ENCODE data around the gene TMEM9.
A peak's percentile ranks its signal among the peaks of the same experiment; 100 is the strongest.

TMEM9 gene

DNA sequence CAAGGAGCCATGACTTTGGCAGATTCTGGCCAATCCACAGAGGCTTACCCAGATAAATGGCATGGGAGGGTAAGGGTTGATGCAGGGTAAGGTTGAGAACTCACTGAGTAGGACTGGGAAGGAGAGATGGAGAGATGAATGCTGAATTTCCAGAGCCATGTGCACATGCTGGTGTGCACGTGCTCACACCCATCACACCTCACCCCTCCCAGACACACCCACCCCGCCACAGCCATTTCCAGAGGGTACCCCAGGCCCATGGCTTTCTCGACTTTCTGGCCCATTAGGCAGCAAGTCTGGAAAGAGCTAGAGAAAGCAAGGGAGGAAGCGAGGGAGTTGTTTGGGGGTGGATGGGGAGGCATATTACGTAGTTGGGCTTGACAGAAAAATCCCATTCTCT is 43.7 kb downstream of the TMEM9 start:
- DNase-seq: no peak

GRCh38 chr1:201110138-201110537 is 44.1 kb downstream of the TMEM9 start:
- no peak for DNase-seq

GRCh38 chr1:201109651-201110050 is 44.6 kb downstream of the TMEM9 start:
- DNase-seq: no peak

GRCh38 chr1:201108614-201109013 is 45.7 kb downstream of the TMEM9 start:
- DNase-seq: peak in 20 of 56 donors; percentile 5 to 58 (median 24)

- DNase-seq: no peak
These were observed 48.6 kb downstream of the TMEM9 start for GRCh38 chr1:201105688-201106087.

DNA sequence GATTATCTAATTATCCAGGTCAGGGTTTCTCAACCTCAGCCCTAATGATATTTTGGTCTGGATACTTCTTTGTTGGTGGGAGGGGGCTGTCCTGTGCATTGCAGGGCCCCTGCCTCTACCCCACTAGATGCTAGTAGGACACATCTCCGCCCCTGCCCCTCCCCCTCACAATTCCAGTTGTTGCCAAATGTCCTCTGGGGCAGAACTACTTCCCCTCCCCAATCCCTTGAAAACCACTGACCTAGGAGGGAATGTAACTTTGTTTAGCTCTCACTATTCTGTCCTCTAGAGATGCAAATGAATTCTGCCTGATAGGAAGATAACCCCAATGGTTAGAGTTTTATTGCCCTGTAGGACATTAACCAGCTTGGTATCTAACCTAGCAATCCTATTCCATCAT is 50.1 kb downstream of the TMEM9 start:
- no peak for DNase-seq

- no peak for DNase-seq
These were observed 50.6 kb downstream of the TMEM9 start for GRCh38 chr1:201103666-201104065.

DNA sequence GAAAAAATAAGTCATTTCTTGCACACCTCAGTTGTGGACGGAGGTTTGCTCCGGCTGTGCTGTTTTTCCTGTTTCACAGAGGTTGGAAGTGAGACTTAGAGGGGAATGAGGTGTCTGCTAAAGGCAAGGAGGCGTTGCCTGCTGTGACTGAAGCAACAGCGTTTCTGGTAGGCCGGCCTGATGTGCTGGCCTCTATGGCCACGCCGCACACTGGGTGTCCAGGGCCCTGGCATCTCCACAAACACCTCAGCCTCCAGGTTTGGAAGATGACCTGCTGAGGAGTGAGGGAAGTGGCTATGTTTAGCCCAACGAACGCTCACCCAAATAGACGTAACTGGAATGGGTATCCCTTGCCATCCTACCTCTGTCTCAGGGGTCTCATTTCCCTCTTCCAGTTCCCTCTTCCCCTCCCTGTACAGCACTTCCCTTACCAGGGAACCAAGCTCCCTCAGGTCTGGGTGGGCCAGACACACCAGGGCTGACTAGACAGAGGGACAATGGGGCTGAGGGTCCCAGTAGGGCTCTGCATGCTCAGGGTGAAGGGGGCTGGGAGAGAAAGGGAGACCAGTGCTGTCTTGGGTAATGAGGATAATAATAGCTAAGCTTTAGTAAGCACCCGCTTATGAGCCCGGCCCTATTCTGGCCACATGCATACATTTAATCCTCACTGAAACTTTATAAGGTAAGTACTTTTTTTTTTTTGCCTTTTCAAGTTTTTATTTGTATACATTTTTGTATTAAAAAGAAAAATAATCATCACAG is 53.9 kb downstream of the TMEM9 start:
- DNase-seq: no peak

DNA sequence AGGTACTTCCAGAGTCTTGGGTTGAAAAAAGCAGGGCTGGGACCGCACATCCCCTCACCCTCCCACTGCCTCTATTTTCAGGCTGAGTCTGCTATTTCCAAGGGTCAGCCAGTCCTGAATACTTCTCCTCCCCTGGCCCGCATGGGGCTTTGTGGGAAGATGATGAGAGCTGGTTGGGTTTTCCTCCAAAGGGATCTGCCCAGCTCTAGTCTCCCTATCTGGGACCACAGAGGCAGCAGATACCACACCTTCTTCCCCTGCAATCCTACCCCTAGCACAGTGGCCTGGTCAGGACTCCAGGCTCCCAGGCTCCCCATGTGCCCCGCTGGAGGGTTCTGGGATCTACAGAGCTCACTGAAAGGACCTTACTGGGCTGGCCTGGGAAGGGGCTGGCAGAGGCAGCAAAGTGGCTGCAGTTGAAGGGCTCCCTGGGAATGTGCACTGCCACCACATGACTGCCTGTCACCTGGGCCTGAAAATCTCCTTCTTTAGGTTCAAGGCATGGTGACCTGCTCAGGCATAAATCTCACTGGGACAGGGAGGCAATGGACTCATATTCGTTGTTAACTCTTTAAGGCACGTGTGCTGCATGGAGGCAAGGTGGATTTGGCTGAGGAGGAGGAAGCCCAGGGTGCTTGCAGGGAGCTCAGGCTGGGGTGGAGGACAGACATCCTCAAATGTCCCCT is 55.1 kb downstream of the TMEM9 start:
- no peak for DNase-seq

DNA sequence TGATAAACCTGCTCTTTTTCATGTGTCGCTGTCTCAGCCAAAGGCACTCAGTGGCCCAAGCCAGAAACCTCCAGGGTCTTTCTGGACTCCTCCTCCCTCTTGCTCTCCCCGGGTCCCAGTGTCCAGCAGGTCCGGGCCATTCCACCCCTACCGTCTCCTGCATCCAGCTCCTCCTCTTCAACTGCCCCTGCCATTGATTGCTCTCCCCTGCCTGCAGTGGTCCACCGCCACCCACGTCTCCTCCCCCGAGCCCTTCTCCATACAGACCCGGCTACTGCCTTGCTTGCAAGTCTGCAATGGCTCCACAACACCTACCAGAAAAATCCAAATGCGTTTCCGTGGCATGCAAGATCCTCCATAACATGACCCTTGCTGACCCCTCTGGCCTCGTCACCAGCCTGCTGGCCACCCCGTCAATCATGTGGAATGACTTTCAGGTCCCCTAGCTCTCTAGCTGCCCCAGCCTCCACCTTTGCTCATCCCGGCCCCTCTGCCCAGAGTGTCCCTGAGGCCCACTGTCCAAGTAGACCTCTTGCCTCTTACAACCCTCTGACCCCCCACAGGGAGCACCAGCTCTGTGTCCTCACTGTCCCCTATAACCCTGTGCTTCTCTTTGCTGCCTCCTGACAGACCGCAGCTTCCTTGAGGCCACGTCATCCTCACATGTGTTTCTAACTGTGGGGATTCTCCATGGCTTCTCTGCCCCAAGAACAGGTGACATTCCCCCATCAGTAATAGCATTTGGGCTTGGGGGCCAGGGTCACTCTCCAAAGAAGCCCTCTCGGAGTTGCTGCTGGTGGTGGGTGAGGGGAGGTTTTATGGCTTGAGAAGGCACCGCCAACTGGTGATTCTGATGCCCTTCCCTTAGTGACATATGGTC is 57.1 kb downstream of the TMEM9 start:
- no peak for DNase-seq

GRCh38 chr1:201096041-201096461 is 58.2 kb downstream of the TMEM9 start:
- DNase-seq: peak in 4 of 56 donors; percentile 10 to 45 (median 16)

DNA sequence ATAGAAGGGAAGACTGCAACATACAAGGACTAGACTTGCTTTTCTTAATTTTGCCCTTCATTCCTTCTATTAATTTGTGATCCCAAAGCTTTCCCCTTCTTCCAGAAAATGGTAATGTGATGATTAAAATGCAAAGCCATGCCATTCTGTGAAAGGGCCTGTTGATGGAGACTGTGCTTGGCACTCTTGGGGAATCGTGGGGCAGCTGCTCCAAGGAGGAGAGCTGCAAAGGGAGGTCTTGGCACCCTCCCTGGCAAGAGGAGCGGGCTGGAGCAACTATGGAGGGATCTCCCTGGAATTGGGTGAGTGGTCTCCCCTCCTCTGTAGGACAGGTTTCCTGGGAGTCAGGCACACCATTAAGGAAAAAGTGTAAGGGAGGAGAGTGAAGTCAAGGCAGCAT is 58.7 kb downstream of the TMEM9 start:
- peak in 23 of 56 donors; percentile 5 to 63 (median 33) for DNase-seq

DNA sequence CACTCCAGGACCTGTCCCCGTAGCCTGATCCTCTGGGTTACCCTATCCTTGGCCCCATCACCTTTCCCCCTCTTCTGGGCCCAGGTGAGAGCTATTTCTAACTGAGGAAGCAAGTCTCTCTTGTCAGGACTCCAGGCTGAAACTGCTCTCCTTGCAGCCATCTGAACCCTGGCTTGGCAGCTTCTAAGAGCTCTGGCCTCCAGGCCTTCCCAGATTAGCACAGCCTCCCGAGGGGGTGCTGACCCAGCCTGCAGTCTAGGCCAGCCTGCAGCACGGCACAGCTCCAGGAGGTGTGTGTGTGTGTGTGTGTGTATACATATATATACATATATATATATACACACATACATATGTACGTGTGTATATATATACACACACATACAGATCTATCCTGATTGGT is 59.4 kb downstream of the TMEM9 start:
- no peak for DNase-seq

- no peak for DNase-seq
These were observed 60.3 kb downstream of the TMEM9 start for GRCh38 chr1:201093962-201094361.

DNA sequence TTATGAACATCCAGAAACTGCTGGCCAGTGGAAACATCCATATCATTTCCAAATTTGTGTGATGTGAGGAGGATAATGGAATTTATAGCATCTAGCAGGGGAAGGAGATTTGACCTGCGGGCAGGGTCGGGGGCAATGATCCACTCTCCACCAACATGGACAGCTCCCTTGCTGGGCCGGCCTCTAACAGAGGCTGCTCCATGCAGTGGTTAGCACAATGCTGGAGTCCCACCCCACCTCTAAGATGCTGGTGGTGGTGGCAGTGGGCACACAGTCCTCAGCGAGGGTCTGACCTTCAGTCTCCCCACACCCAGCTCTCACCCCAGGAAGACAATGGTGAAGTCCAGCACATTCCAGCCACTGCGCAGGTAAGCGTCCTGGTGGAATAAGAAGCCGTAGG is 60.7 kb downstream of the TMEM9 start:
- DNase-seq: no peak

- no peak for DNase-seq
These were observed 61.5 kb downstream of the TMEM9 start for GRCh38 chr1:201092738-201093137.

- DNase-seq: no peak
These were observed 63.0 kb downstream of the TMEM9 start for GRCh38 chr1:201091256-201091655.

DNA sequence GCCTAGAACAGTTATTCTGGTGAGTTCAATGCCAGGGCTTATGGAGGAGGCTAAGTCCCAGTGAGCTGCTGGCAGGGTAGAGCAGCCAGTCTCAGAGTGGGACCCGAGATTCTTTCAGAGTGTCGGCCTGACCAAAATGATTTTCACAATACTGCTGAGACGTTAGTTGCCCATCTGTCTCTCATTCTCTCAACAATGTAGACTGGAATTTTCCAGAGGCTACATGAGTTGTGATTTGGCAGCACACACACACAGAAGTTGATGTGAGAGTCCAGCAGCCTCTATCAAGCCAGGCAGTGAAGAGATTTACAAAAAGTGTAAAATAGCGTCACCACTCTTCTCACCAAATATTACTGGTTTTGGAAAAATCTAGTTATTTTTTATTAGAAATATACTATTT is 63.7 kb downstream of the TMEM9 start:
- no peak for DNase-seq

- DNase-seq: no peak
These were observed 64.7 kb downstream of the TMEM9 start for GRCh38 chr1:201089596-201089995.

DNA sequence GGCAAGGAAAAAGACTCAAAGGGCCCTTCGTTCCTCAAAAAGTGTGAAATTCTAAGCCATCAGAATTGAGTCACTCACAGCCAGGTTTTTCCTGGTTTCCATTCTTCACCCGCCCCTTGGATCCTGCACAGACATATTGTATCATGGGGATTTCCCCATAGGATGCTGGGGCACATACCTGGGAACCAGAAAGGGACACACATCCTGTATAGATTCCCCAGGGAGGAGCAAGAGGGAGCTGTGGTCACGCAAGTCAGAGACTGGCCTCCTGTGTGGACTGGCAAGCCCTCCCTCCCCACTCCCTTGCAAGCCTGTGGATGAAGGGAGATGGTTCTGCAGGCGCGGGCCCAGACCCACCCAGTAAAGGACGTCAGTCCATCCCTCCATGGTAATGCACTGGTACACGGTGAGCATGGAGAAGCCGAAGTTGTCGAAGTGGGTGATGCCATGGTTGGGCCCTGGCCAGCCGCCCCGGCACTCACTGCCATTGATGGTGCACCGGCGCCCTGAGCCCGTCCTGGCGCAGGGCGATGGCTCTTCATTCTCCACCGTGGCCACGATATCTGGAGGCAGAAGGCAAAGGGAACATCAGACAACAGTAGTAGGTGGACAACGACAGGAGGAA is 65.3 kb downstream of the TMEM9 start:
- DNase-seq: no peak

GRCh38 chr1:201088395-201088794 is 65.9 kb downstream of the TMEM9 start:
- no peak for DNase-seq
